Heart left ventricle (tissue), 16 donors: ENCODE data around the gene STEAP1B. TPM values are rescaled to one million over a fixed set of nuclear protein-coding genes. Genes with fewer than 3 reads are reported as not detected.

Experiments used
- ATAC-seq, 4 donors: fragments of 200-7000 bp; cut with Tn5 transposase; one replicate each; pipeline ENCODE4 v1.9.1; 2020 to 2022; ENCODE audit warnings: moderate library complexity in 4 of 4, mild to moderate bottlenecking in 3 of 4, moderate number of reproducible peaks in 1 of 4
- DNase-seq, 5 donors: peaks; one replicate each; pipeline ENCODE4 v3.0.0-alpha.2; 2020
- H3K27ac ChIP-seq, 12 donors: fragments of 200-600 bp; sonication (generic) in 4 of 12; one replicate each; pipeline versions ENCODE4 v1.5.0 to v1.8.0; 2016 to 2022; ENCODE audit warnings: mild to moderate bottlenecking in 2 of 12
- H3K27me3 ChIP-seq, 9 donors: fragments of 200-600 bp; sonication (generic) in 2 of 9; one replicate each; pipeline versions ENCODE4 v1.5.1 to v1.8.0; 2016 to 2022; ENCODE audit warnings: mild to moderate bottlenecking in 3 of 9
- H3K36me3 ChIP-seq, 9 donors: fragments of 200-600 bp; sonication (generic) in 2 of 9; one replicate each; pipeline versions ENCODE4 v1.5.0 to v1.8.0; 2018 to 2022; ENCODE audit warnings: mild to moderate bottlenecking in 2 of 9
- H3K4me1 ChIP-seq, 12 donors: fragments of 200-600 bp; sonication (generic) in 4 of 12; one replicate each; pipeline versions ENCODE4 v1.5.0 to v1.8.0; 2016 to 2022; ENCODE audit warnings: mild to moderate bottlenecking in 3 of 12
- H3K4me3 ChIP-seq, 12 donors: fragments of 200-600 bp; sonication (generic) in 4 of 12; one replicate each; pipeline versions ENCODE4 v1.5.0 to v1.8.0; 2017 to 2022; ENCODE audit warnings: mild to moderate bottlenecking in 9 of 12, moderate library complexity in 4 of 12
- H3K9me3 ChIP-seq, 12 donors: fragments of 200-600 bp; sonication (generic) in 4 of 12; one replicate each; pipeline versions ENCODE4 v1.5.0 to v1.8.0; 2016 to 2022; ENCODE audit warnings: mild to moderate bottlenecking in 1 of 12
- CTCF ChIP-seq, 12 donors: fragments of 200-600 bp; sonication (generic) in 4 of 12; IDR thresholded peaks; one replicate each; pipeline versions ENCODE4 v1.5.0 to v1.8.0; 2018 to 2022; ENCODE audit warnings: antibody characterized with exemption in 12 of 12, mild to moderate bottlenecking in 5 of 12
- POLR2A ChIP-seq, 2 donors: fragments of 450-650 bp; IDR thresholded peaks; one replicate each; pipeline ENCODE4 v1.6.1; 2017; ENCODE audit warnings: antibody characterized with exemption in 2 of 2, mild to moderate bottlenecking in 2 of 2, moderate library complexity in 2 of 2
- WGBS, 4 donors: extraction: QIAGEN DNeasy Blood & Tissue Kit in 2 of 4; methylation state at CpG; one replicate each; pipeline versions ENCODE4 v1.1.5 to v1.1.7; 2013 to 2018; 5-methylcytosine and 5-hydroxymethylcytosine counted together
- intact Hi-C, 10 donors: fragments of 100-400 bp; cut with DNase I; formaldehyde crosslinking; loops; one replicate each; pipeline versions ENCODE4 v1.11.1 to v1.14.2; 2022
- polyA plus RNA-seq, 2 donors: library from polyadenylated mRNA; stranded (reverse); fragments of 200-250 nt; gene quantifications; one replicate each; pipeline ENCODE4 v1.2.3, GENCODE V29; 2013
- total RNA-seq, 9 donors: library from RNA; depleted of rRNA in 2 of 9; stranded (reverse); fragments of >200 nt in 2 of 9; fragmentation: NEBNext Ultra II Directional in 3 of 9; extraction: Animal tissue kit (Norgen Biotek cat#: 25700) in 3 of 9; gene quantifications; one replicate each; pipeline versions ENCODE4 v1.1.0 to v1.2.4, GENCODE V29; 2016 to 2023
- donor health status: ischemic (EF 13 %, LVEDD 7.1; RV severe dilation, severe dysfunction).
- donor health status: healthy with polysubstance abuse.
- donor health status: DM: no; HTN: yes; CAD: no.
- donor health status: DM: no; HTN: no; CAD: no.
- donor health status: ischemic (EF 25% LVEDD 6.9; RV normal size, moderate dysfunction).
- donor health status: ischemic (EF 25% LVEDD 5.7; RV mildly dilated, moderate dysfunction).
- donor health status: healthy.
- donor health status: DM: yes; HTN: yes; CAD: no.
- donor health status: ischemic (EF 35%, LVEDD 5.7; RV mildly dilated, moderate dysfunction).
- donor health status: nonischemic (EF 11% LVEDD 7.7; RV severe dilation, severe dysfunction).
- donor health status: DM: yes; HTN: yes; CAD: no.
- donor health status: PGD.
- donor health status: ischemic (EF 29% LVEDD 5.4; RV normal size, mild dysfunction).
- donor health status: nonischemic (EF 23%, LVEDD 6.1; RV moderate dilation, normal function).

The STEAP1B gene
- total and polyA plus RNA-seq, 11 donors = 0.26 to 1.7 (median 0.51) TPM; not detected in 2

- TF ChIP-seq CTCF (IDR thresholded peaks at IDR 0.05) (no peak), POLR2A (IDR thresholded peaks at IDR 0.05) (no peak)
- 87 to 93% (median 89%) methylated on average over 2 of the region's 2 CpGs for WGBS, 4 donors
Observed at GRCh38 chr7:22429386-22429785, 70.6 kb downstream of the STEAP1B start.

GRCh38 chr7:22427855-22428254 is 72.1 kb downstream of the STEAP1B start:
- Histone ChIP-seq H3K4me1 (peaks cover 0 to 6% (median 0%) of the 10 kb centered on the region in 12 donors), H3K27me3 (no peaks in the 10 kb centered on the region), H3K27ac (no peak overlapping the region), H3K4me3 (no peak overlapping the region), H3K9me3 (no peaks in the 10 kb centered on the region), H3K36me3 (no peaks in the 10 kb centered on the region)
- no peak for ATAC-seq
- no peak for DNase-seq
- 88 to 92% (median 91%) methylated on average over 2 of the region's 2 CpGs for WGBS, 4 donors
- intact Hi-C loops = loop anchor here in 1 of 10 donors (5.0 kb wide), 1 partner anchor 71 kb away; the partner anchor contains the start of gene RAPGEF5
- TF ChIP-seq CTCF (IDR thresholded peaks at IDR 0.05) = no peak
- no peak for TF ChIP-seq POLR2A (IDR thresholded peaks at IDR 0.05)

More at GRCh38 chr7:22429386-22429785, 70.6 kb downstream of the STEAP1B start:
- Histone ChIP-seq H3K36me3 (no peaks in the 10 kb centered on the region), H3K4me3 (no peak overlapping the region), H3K27ac (no peak overlapping the region), H3K4me1 (peaks cover 0 to 8% (median 0%) of the 10 kb centered on the region in 12 donors), H3K9me3 (no peaks in the 10 kb centered on the region), H3K27me3 (no peaks in the 10 kb centered on the region)
- ATAC-seq = no peak
- no peak for DNase-seq
- intact Hi-C loops = loop anchor here in 1 of 10 donors (5.0 kb wide), 1 partner anchor 72 kb away; the partner anchor contains the start of gene RAPGEF5

- Histone ChIP-seq H3K4me1 (peaks cover 0 to 2% (median 0%) of the 10 kb centered on the region in 12 donors), H3K36me3 (no peaks in the 10 kb centered on the region), H3K27me3 (no peaks in the 10 kb centered on the region), H3K9me3 (no peaks in the 10 kb centered on the region), H3K4me3 (no peak overlapping the region), H3K27ac (no peak overlapping the region)
- TF ChIP-seq POLR2A (IDR thresholded peaks at IDR 0.05) = no peak
- TF ChIP-seq CTCF (IDR thresholded peaks at IDR 0.05) = no peak
- ATAC-seq (no peak), DNase-seq (no peak)
- intact Hi-C loops = loop anchor here in 1 of 10 donors (5.0 kb wide), 1 partner anchor 70 kb away; the partner anchor contains the start of gene RAPGEF5
- WGBS, 4 donors = 89 to 93% (median 92%) methylated on average over 3 of the region's 3 CpGs
Observed at GRCh38 chr7:22427104-22427503, 72.9 kb downstream of the STEAP1B start.

GRCh38 chr7:22426463-22427094 is 73.4 kb downstream of the STEAP1B start:
- no peak for TF ChIP-seq CTCF (IDR thresholded peaks at IDR 0.05)
- TF ChIP-seq POLR2A (IDR thresholded peaks at IDR 0.05) = no peak
- WGBS, 4 donors = 41 to 91% (median 78%) methylated on average over 4 of the region's 4 CpGs
- H3K36me3 ChIP-seq = no peaks in the 10 kb centered on the region
- peaks cover 0 to 2% (median 0%) of the 10 kb centered on the region in 12 donors for H3K4me1 ChIP-seq
- H3K27ac ChIP-seq = no peak overlapping the region
- no peak overlapping the region for H3K4me3 ChIP-seq
- H3K9me3 ChIP-seq = no peaks in the 10 kb centered on the region
- no peak for ATAC-seq
- intact Hi-C loops = loop anchor here in 1 of 10 donors (5.0 kb wide), 1 partner anchor 69 kb away; the partner anchor contains the start of gene RAPGEF5
- no peaks in the 10 kb centered on the region for H3K27me3 ChIP-seq
- DNase-seq = no peak
